MCF 10A (cell line): ENCODE data around the gene HCST. TPM values are rescaled to one million over a fixed set of nuclear protein-coding genes. Genes with fewer than 3 reads are reported as not detected.

Experiments
- BruUV-seq: library from RNA; stranded (reverse); fragments of 400-500 nt; replicated peaks from 2 replicates; lab custom pipeline; 2021; lab: Mats Ljungman, UMichigan
- CTCF ChIA-PET: fragments of 300-600 bp; sonication (Branson Sonifier 250); formaldehyde crosslinking; extraction: SDS; loops from one replicate; lab custom pipeline; 2021; ENCODE audit warnings: antibody characterized with exemption, inconsistent platforms; lab: Yijun Ruan, JAX
- POLR2A ChIA-PET: fragments of 300-600, 350-650 bp; sonication (Branson Sonifier 250); formaldehyde crosslinking; extraction: SDS; loops from one replicate; lab custom pipeline; 2020; ENCODE audit warnings: antibody characterized with exemption, inconsistent platforms; lab: Yijun Ruan, JAX
- DNase-seq: peaks from one replicate; pipeline ENCODE4 v3.0.0-alpha.2; 2018; ENCODE audit not compliant: unreplicated experiment
- H3K27ac Mint-ChIP-seq: one replicate; pipeline ENCODE4 v1.8.0; 2022; ENCODE audit warnings: mild to moderate bottlenecking, low read depth, mixed read lengths; ENCODE audit not compliant: unreplicated experiment
- H3K27me3 Mint-ChIP-seq: one replicate; pipeline ENCODE4 v1.8.0; 2022; ENCODE audit warnings: mixed read lengths; ENCODE audit not compliant: insufficient read depth, unreplicated experiment
- H3K36me3 Mint-ChIP-seq: one replicate; pipeline ENCODE4 v1.8.0; 2022; ENCODE audit warnings: mild to moderate bottlenecking, moderate library complexity, mixed read lengths; ENCODE audit not compliant: insufficient read depth, unreplicated experiment
- H3K4me1 Mint-ChIP-seq: one replicate; pipeline ENCODE4 v1.8.0; 2022; ENCODE audit warnings: mixed read lengths; ENCODE audit not compliant: insufficient read depth, unreplicated experiment
- H3K4me3 Mint-ChIP-seq: one replicate; pipeline ENCODE4 v1.8.0; 2022; ENCODE audit warnings: mild to moderate bottlenecking, moderate library complexity, mixed read lengths; ENCODE audit not compliant: unreplicated experiment
- H3K9me3 Mint-ChIP-seq: one replicate; pipeline ENCODE4 v1.8.0; 2022; ENCODE audit warnings: mixed read lengths; ENCODE audit not compliant: unreplicated experiment
- intact Hi-C: fragments of 100-400 bp; cut with micrococcal nuclease; formaldehyde crosslinking; loops from 2 replicates; pipeline ENCODE4 v1.14.1; 2022
- total RNA-seq: library from RNA; stranded (reverse); gene quantifications from 2 replicates; pipeline ENCODE4 v1.2.3, GENCODE V29; 2022
- TF ChIP-seq, protein P1 (sequence below): fragments of 200-600 bp; IDR thresholded peaks from one replicate; pipeline ENCODE4 v1.8.0; 2022; ENCODE audit warnings: antibody characterized with exemption, mild to moderate bottlenecking; ENCODE audit not compliant: unreplicated experiment

Gene HCST
- total RNA-seq, 1 experiment from 2014 or later = not detected

DNA sequence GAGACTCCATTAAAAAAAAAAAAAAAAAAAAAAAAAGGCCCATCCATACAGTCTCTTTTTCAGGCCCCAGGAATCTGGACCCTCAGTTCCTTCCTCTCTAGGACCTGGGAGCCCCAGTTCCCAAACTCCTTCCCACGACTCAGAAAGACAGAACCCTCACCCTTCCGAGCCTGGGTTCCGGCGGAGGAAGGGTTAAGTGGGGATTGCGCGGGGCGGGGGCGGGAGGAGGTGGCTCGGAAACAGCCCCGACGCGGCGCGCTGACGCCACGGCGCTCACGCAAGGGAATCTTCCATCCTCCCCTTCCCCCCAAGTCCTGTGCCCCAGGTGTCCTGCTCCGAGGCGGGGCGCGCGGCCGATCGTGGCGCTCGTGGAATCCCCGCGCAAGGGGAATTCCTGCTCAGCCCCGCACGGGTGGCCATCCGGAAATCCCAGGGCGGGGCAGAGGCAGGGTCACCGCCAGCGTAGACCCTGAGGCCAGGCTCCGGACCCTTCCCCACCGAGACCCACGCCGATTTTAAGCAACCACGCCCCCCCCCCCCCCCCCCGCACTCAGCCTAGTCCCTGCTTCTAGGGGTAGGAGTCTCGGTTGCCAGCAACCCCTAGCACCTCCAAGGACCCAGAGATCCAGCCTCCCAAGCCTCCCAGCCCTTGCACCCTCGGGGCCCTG is 2.6 kb upstream of the HCST start:
- no peaks in the 10 kb centered on the region for H3K27me3 Mint-ChIP-seq
- DNase-seq = peak; percentile 87
- peaks cover 16% of the 10 kb centered on the region for H3K4me1 Mint-ChIP-seq
- POLR2A ChIA-PET = interaction anchor here (0.7 to 1.6 kb wide), 3 partner anchors 31 to 215 kb away, joined by 3 to 6 read pairs (median 5); partner anchors contain the start of genes POLR2I and TBCB
- H3K9me3 Mint-ChIP-seq = no peaks in the 10 kb centered on the region
- peak overlapping the region; percentile 90 for H3K4me3 Mint-ChIP-seq
- peak overlapping the region; percentile 90 for H3K27ac Mint-ChIP-seq
- H3K36me3 Mint-ChIP-seq = peaks cover 14% of the 10 kb centered on the region
- intact Hi-C loops = loop anchor here (2.0 kb wide), 1 partner anchor 31 kb away; no protein-coding TSS in a partner anchor
- BruUV-seq = no TSS peak
- CTCF ChIA-PET = no interaction called here
- TF ChIP-seq, protein P1, sequence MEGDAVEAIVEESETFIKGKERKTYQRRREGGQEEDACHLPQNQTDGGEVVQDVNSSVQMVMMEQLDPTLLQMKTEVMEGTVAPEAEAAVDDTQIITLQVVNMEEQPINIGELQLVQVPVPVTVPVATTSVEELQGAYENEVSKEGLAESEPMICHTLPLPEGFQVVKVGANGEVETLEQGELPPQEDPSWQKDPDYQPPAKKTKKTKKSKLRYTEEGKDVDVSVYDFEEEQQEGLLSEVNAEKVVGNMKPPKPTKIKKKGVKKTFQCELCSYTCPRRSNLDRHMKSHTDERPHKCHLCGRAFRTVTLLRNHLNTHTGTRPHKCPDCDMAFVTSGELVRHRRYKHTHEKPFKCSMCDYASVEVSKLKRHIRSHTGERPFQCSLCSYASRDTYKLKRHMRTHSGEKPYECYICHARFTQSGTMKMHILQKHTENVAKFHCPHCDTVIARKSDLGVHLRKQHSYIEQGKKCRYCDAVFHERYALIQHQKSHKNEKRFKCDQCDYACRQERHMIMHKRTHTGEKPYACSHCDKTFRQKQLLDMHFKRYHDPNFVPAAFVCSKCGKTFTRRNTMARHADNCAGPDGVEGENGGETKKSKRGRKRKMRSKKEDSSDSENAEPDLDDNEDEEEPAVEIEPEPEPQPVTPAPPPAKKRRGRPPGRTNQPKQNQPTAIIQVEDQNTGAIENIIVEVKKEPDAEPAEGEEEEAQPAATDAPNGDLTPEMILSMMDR = no peak

DNA sequence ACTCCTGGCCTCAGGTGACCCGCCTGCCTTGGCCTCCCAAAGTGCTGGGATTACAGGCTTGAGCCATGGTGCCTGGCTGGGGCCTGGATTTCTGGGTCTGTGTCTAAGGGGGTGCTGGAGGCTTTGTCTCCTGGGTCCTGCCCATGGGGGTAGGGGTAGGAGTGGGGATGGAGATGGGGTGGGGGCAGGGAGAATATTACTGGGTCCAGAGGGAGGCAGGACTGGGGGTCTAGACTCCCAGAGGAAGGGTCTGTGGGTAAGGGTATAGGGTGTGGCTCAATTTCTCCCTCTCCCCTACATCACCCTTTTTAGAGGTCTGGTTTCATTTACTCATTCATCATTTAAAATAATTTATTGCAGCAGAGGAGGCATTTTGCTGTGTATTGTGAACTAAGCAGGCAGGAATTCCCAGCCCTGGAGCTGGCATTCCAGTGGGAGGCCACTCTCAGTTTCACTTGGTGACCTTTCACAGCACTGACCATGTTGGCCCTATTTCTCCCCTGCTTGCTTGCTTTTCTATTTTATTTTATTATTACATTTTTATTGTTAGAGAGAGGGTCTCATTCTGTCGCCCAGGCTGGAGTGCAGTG is 1.2 kb upstream of the HCST start:
- H3K27ac Mint-ChIP-seq = no peak overlapping the region
- CTCF ChIA-PET = interaction anchor here (1.0 kb wide), 1 partner anchor 93 kb away, joined by 3 read pairs; no protein-coding TSS in a partner anchor
- DNase-seq = no peak

GRCh38 chr19:35902870-35903475 is 644 bp downstream of the HCST start:
- DNase-seq = no peak
- TF ChIP-seq, protein P1 = no peak
- peak overlapping the region; percentile 81 for H3K27ac Mint-ChIP-seq
- POLR2A ChIA-PET = interaction anchor here (0.6 to 0.8 kb wide), 2 partner anchors 31 to 162 kb away, joined by 3 read pairs; no protein-coding TSS in a partner anchor
- no peaks in the 10 kb centered on the region for H3K27me3 Mint-ChIP-seq
- no TSS peak for BruUV-seq
- CTCF ChIA-PET = interaction anchor here (0.8 kb wide), 1 partner anchor 64 kb away, joined by 4 read pairs; no protein-coding TSS in a partner anchor
- no peaks in the 10 kb centered on the region for H3K36me3 Mint-ChIP-seq
- intact Hi-C loops = no loop called here
- H3K4me1 Mint-ChIP-seq = peaks cover 16% of the 10 kb centered on the region
- H3K4me3 Mint-ChIP-seq = peak overlapping the region; percentile 63
- H3K9me3 Mint-ChIP-seq = no peaks in the 10 kb centered on the region

More for the DNA sequence above, 1.2 kb upstream of the HCST start:
- peak overlapping the region; percentile 90 for H3K4me3 Mint-ChIP-seq
- peaks cover 16% of the 10 kb centered on the region for H3K4me1 Mint-ChIP-seq
- TF ChIP-seq, protein P1 = no peak
- BruUV-seq = no TSS peak
- H3K36me3 Mint-ChIP-seq = no peaks in the 10 kb centered on the region
- POLR2A ChIA-PET = interaction anchor here (1.4 to 1.6 kb wide), 3 partner anchors 30 to 214 kb away, joined by 5 to 6 read pairs (median 5); partner anchors contain the start of genes POLR2I, PSENEN, TBCB and U2AF1L4
- no peaks in the 10 kb centered on the region for H3K27me3 Mint-ChIP-seq
- H3K9me3 Mint-ChIP-seq = no peaks in the 10 kb centered on the region
- intact Hi-C loops = loop anchor here (2.0 kb wide), 1 partner anchor 30 kb away; no protein-coding TSS in a partner anchor
